Spleen (tissue), 7 donors: ENCODE data around the gene GRK5.

Experiments used
- CTCF ChIP-seq, 11 experiments: fragments of 200-600 bp in 7 of 11; fragments of 450-650 bp in 4 of 11; sonication (generic) in 4 of 11; IDR thresholded peaks in 8 of 11; conservative IDR thresholded peaks in 3 of 11; 1 replicate in 7 of 11; 2 replicates in 4 of 11; pipeline versions ENCODE4 v1.4.0 to v1.8.0; 2016 to 2021; ENCODE audit warnings: antibody characterized with exemption in 11 of 11, inconsistent platforms in 4 of 11, mild to moderate bottlenecking in 1 of 11
- POLR2A ChIP-seq, 3 donors: fragments of 450-650 bp; IDR thresholded peaks; one replicate each; pipeline ENCODE4 v1.5.1; 2017; ENCODE audit warnings: antibody characterized with exemption in 3 of 3, mild to moderate bottlenecking in 1 of 3
- donor health status: DM: no; HTN: no; CAD: no; lungs with moderate emphysema.
- donor health status: DM: no; HTN: no; CAD: no.
- donor health status: DM: no; HTN: no; CAD: no.

- TF ChIP-seq CTCF (IDR thresholded peaks at IDR 0.05 in 8 of 11, conservative IDR thresholded peaks at IDR 0.05 in 3 of 11) (no peak), POLR2A (IDR thresholded peaks at IDR 0.05) (no peak)
Observed at GRCh38 chr10:119444866-119445265, 237.5 kb downstream of the GRK5 start.
